PC-3 (cell line): ENCODE results near the gene ZMIZ1. TPM values are rescaled to one million over a fixed set of nuclear protein-coding genes. Genes with fewer than 3 reads are reported as not detected.

Experiments
- ATAC-seq: fragments of 200-7000 bp; cut with Tn5 transposase; 2 replicates; pipeline ENCODE4 v1.9.1; 2020; ENCODE audit warnings: mild to moderate bottlenecking, moderate library complexity
- BruUV-seq: library from RNA; stranded (reverse); fragments of 400-500 nt; replicated peaks from 2 replicates; lab custom pipeline; 2021; lab: Mats Ljungman, UMichigan
- CTCF ChIA-PET: fragments of 300-600 bp; sonication (Branson Sonifier 250); formaldehyde crosslinking; loops from one replicate; lab custom pipeline; 2022; ENCODE audit warnings: antibody characterized with exemption; lab: Charles Lee
- POLR2A ChIA-PET: fragments of 300-600 bp; sonication (Branson Sonifier 250); formaldehyde crosslinking; loops from one replicate; lab custom pipeline; 2022; ENCODE audit warnings: antibody characterized with exemption; ENCODE audit not compliant: unreplicated experiment; lab: Charles Lee
- DNase-seq: peaks from one replicate; pipeline ENCODE4 v3.0.0-alpha.2; 2015
- H2AFZ ChIP-seq: fragments of 300-600 bp; sonication (generic); 2 replicates; pipeline ENCODE4 v1.6.0; 2016; ENCODE audit warnings: antibody characterized with exemption, low read length
- H3F3A ChIP-seq: fragments of 300-600 bp; sonication (generic); one replicate; pipeline ENCODE4 v1.6.0; 2017; ENCODE audit warnings: antibody characterized with exemption, low read length, control low read depth, mild to moderate bottlenecking; ENCODE audit not compliant: unreplicated experiment
- H3K27ac ChIP-seq: fragments of 300-600 bp; sonication (generic); 2 replicates; pipeline ENCODE4 v1.5.1; 2016; ENCODE audit warnings: mild to moderate bottlenecking, low read length
- H3K27me3 ChIP-seq: fragments of 300-600 bp; sonication (generic); 2 replicates; pipeline ENCODE4 v1.6.1; 2016; ENCODE audit warnings: low read length, mixed read lengths
- H3K36me3 ChIP-seq: fragments of 300-600 bp; sonication (generic); 2 replicates; pipeline ENCODE4 v1.6.1; 2016; ENCODE audit warnings: low read depth, mixed run types, low read length, mixed read lengths
- H3K4me1 ChIP-seq: fragments of 300-600 bp; sonication (generic); 2 replicates; pipeline ENCODE4 v1.5.1; 2016; ENCODE audit warnings: low read length; ENCODE audit not compliant: insufficient read depth
- H3K4me2 ChIP-seq: fragments of 300-600 bp; sonication (generic); 2 replicates; pipeline ENCODE4 v1.6.0; 2016; ENCODE audit warnings: low read length
- H3K4me3 ChIP-seq: fragments of 300-600 bp; sonication (generic); 2 replicates; pipeline ENCODE4 v1.5.1; 2016; ENCODE audit warnings: mild to moderate bottlenecking, low read length, mixed read lengths
- H3K79me2 ChIP-seq: fragments of 300-600 bp; sonication (generic); 2 replicates; pipeline ENCODE4 v1.6.1; 2017; ENCODE audit warnings: low read length, mixed read lengths
- H3K9ac ChIP-seq: fragments of 300-600 bp; sonication (generic); 2 replicates; pipeline ENCODE4 v1.6.0; 2016; ENCODE audit warnings: mild to moderate bottlenecking, low read length
- H3K9me2 ChIP-seq: fragments of 300-600 bp; sonication (generic); replicated peaks from 2 replicates; pipeline ENCODE4 v1.6.1; 2016; ENCODE audit warnings: mixed run types, low read length, mixed read lengths
- H3K9me3 ChIP-seq: fragments of 300-600 bp; sonication (generic); 2 replicates; pipeline ENCODE4 v1.6.1; 2016; ENCODE audit warnings: low read length, mixed read lengths
- H4K20me1 ChIP-seq: fragments of 300-600 bp; sonication (generic); 2 replicates; pipeline ENCODE4 v1.6.1; 2016; ENCODE audit warnings: low read length, mixed read lengths
- CTCF ChIP-seq: fragments of 300-600 bp; sonication (generic); conservative IDR thresholded peaks from 2 replicates; pipeline ENCODE4 v1.5.1; 2017; ENCODE audit warnings: antibody characterized with exemption, low read depth, mild to moderate bottlenecking, low read length
- EZH2 ChIP-seq: fragments of 300-600 bp; sonication (generic); IDR thresholded peaks from one replicate; pipeline ENCODE4 v1.6.1; 2017; ENCODE audit warnings: antibody characterized with exemption, mild to moderate bottlenecking, low read length; ENCODE audit not compliant: unreplicated experiment
- EZH2phosphoT487 ChIP-seq: fragments of 300-600 bp; sonication (generic); IDR thresholded peaks from 2 replicates; pipeline ENCODE4 v1.6.1; 2018; ENCODE audit warnings: mild to moderate bottlenecking, antibody characterized with exemption, low read length, borderline replicate concordance
- intact Hi-C: fragments of 100-400 bp; cut with micrococcal nuclease; formaldehyde crosslinking; loops from 2 replicates; pipeline ENCODE4 v1.9.0; 2023
- total RNA-seq: library from RNA; depleted of rRNA; stranded (reverse); fragments of >200 nt; gene quantifications from 2 replicates; pipeline ENCODE4 v1.2.3, GENCODE V29; 2014

ZMIZ1 gene
- total RNA-seq, 1 experiment from 2014 or later = 55.4 TPM

GRCh38 chr10:79136236-79137005 is 67.7 kb downstream of the ZMIZ1 start:
- CTCF ChIA-PET = no interaction called here
- Histone ChIP-seq H4K20me1 (no peaks in the 10 kb centered on the region), H3K36me3 (peaks cover 15% of the 10 kb centered on the region; the same call in 1 of the 2 replicates), H2AFZ (no peak overlapping the region), H3K4me1 (0 out of 2 replicates have a peak, but pooled peaks cover 4% of the 10 kb centered on the region), H3K27me3 (no peaks in the 10 kb centered on the region), H3K4me2 (no peak overlapping the region), H3K9me2 (no peaks in the 10 kb centered on the region), H3K9me3 (no peaks in the 10 kb centered on the region), H3K27ac (no peak overlapping the region), H3K4me3 (no peak overlapping the region), H3F3A (no peaks in the 10 kb centered on the region), H3K79me2 (no peaks in the 10 kb centered on the region), H3K9ac (no peak overlapping the region)
- intact Hi-C loops = no loop called here
- DNase-seq (no peak), ATAC-seq (no peak)
- BruUV-seq = no TSS peak
- POLR2A ChIA-PET = no interaction called here
- TF ChIP-seq EZH2 (no peak), EZH2phosphoT487 (no peak), CTCF (no peak)

GRCh38 chr10:79137300-79137756 is 68.6 kb downstream of the ZMIZ1 start:
- POLR2A ChIA-PET = no interaction called here
- no peak overlapping the region for H3K4me2 ChIP-seq
- H3K9me2 ChIP-seq = no peaks in the 10 kb centered on the region
- no peak overlapping the region for H3K27ac ChIP-seq
- DNase-seq = no peak
- no peaks in the 10 kb centered on the region for H4K20me1 ChIP-seq
- 0 out of 2 replicates have a peak, but pooled peaks cover 4% of the 10 kb centered on the region for H3K4me1 ChIP-seq
- intact Hi-C loops = no loop called here
- BruUV-seq = no TSS peak
- no peak overlapping the region for H3K4me3 ChIP-seq
- no peak overlapping the region for H3K9ac ChIP-seq
- no peaks in the 10 kb centered on the region for H3K27me3 ChIP-seq
- no peaks in the 10 kb centered on the region for H3F3A ChIP-seq
- H3K9me3 ChIP-seq = no peaks in the 10 kb centered on the region
- H2AFZ ChIP-seq = no peak overlapping the region
- peak; percentile 39 for ATAC-seq
- CTCF ChIA-PET = no interaction called here
- TF ChIP-seq EZH2 = no peak
- TF ChIP-seq CTCF = no peak
- no peak for TF ChIP-seq EZH2phosphoT487
- peaks cover 15% of the 10 kb centered on the region; the same call in 1 of the 2 replicates for H3K36me3 ChIP-seq
- H3K79me2 ChIP-seq = no peaks in the 10 kb centered on the region

- no TSS peak for BruUV-seq
- DNase-seq = no peak
These were observed 69.1 kb downstream of the ZMIZ1 start for GRCh38 chr10:79137826-79138225.

More at GRCh38 chr10:79137826-79138225, 69.1 kb downstream of the ZMIZ1 start:
- peaks cover 19% of the 10 kb centered on the region; the same call in 1 of the 2 replicates for H3K36me3 ChIP-seq
- H2AFZ ChIP-seq = no peak overlapping the region
- H3K9me2 ChIP-seq = no peaks in the 10 kb centered on the region
- intact Hi-C loops = no loop called here
- 0 out of 2 replicates have a peak, but pooled peaks cover 4% of the 10 kb centered on the region for H3K4me1 ChIP-seq
- no peak for ATAC-seq
- ChIA-PET CTCF (no interaction called here), POLR2A (no interaction called here)
- no peak overlapping the region for H3K4me2 ChIP-seq
- no peaks in the 10 kb centered on the region for H3K9me3 ChIP-seq
- no peak overlapping the region for H3K9ac ChIP-seq
- H3K4me3 ChIP-seq = no peak overlapping the region
- H3F3A ChIP-seq = no peaks in the 10 kb centered on the region
- H3K27me3 ChIP-seq = no peaks in the 10 kb centered on the region
- no peak for TF ChIP-seq CTCF
- H3K79me2 ChIP-seq = no peaks in the 10 kb centered on the region
- H4K20me1 ChIP-seq = no peaks in the 10 kb centered on the region
- no peak overlapping the region for H3K27ac ChIP-seq
